Right atrium auricular region (tissue), 2 donors: ENCODE measurements around the gene PDCD10. TPM values are rescaled to one million over a fixed set of nuclear protein-coding genes. Genes with fewer than 3 reads are reported as not detected.

Experiments used
- DNase-seq: peaks from one replicate; pipeline ENCODE4 v3.0.0-alpha.2; 2019; ENCODE audit warnings: low spot score
- H3K27ac ChIP-seq, 2 donors: fragments of 200-600 bp; sonication (generic); 1 replicate in 1 of 2; 2 replicates in 1 of 2; pipeline ENCODE4 v1.5.1; 2016 to 2019
- H3K27me3 ChIP-seq, 2 donors: fragments of 200-600 bp; sonication (generic); one replicate each; pipeline versions ENCODE4 v1.5.1 to v1.6.0; 2017 to 2019
- H3K36me3 ChIP-seq: fragments of 200-600 bp; sonication (generic); one replicate; pipeline ENCODE4 v1.5.1; 2016
- H3K4me1 ChIP-seq, 2 donors: fragments of 200-600 bp; sonication (generic); one replicate each; pipeline versions ENCODE4 v1.5.1 to v1.6.0; 2017 to 2019
- H3K4me3 ChIP-seq, 2 donors: fragments of 200-600 bp; sonication (generic); 1 replicate in 1 of 2; 2 replicates in 1 of 2; pipeline ENCODE4 v1.5.1; 2017 to 2019; ENCODE audit warnings: mild to moderate bottlenecking in 1 of 2, moderate library complexity in 1 of 2
- H3K9me3 ChIP-seq, 2 donors: fragments of 200-600 bp; sonication (generic); one replicate each; pipeline ENCODE4 v1.5.1; 2019
- total RNA-seq, 2 donors: library from RNA; depleted of rRNA; stranded (reverse); fragments of >200 nt; gene quantifications; one replicate each; pipeline ENCODE4 v1.1.0, GENCODE V29; 2016
- TF ChIP-seq, protein P1 (sequence below), 2 donors: fragments of 200-600 bp; sonication (generic); IDR thresholded peaks; one replicate each; pipeline ENCODE4 v1.5.1; 2019; ENCODE audit warnings: antibody characterized with exemption in 2 of 2

Gene PDCD10
- total RNA-seq, 2 donors from 2014 or later: 31.8 to 40.5 TPM

DNA sequence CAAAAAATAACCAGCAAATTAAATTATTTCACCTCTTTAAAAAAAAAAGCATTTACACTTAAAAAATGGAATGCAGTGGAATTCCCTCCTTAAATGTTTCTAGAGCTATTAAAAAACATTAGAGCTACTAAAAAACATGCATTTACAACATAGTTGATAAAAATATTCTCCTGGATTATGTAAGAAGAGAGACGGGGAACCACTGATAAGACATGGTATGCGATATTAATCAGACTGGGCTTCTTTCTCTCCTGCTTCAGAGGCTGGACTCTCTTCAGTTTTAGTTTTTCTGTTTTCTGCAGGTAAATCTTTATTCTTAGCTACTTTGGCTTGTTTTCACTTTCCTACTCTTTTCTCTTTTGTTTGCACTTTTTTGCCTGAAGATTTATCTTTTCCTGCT is 40.6 kb downstream of the PDCD10 start:
- no peak for DNase-seq
- Histone ChIP-seq H3K36me3 (peaks cover 36% of the 10 kb centered on the region), H3K4me1 (no peaks in the 10 kb centered on the region), H3K4me3 (no peak overlapping the region), H3K27ac (no peak overlapping the region), H3K9me3 (no peaks in the 10 kb centered on the region), H3K27me3 (no peaks in the 10 kb centered on the region)
- TF ChIP-seq, protein P1, sequence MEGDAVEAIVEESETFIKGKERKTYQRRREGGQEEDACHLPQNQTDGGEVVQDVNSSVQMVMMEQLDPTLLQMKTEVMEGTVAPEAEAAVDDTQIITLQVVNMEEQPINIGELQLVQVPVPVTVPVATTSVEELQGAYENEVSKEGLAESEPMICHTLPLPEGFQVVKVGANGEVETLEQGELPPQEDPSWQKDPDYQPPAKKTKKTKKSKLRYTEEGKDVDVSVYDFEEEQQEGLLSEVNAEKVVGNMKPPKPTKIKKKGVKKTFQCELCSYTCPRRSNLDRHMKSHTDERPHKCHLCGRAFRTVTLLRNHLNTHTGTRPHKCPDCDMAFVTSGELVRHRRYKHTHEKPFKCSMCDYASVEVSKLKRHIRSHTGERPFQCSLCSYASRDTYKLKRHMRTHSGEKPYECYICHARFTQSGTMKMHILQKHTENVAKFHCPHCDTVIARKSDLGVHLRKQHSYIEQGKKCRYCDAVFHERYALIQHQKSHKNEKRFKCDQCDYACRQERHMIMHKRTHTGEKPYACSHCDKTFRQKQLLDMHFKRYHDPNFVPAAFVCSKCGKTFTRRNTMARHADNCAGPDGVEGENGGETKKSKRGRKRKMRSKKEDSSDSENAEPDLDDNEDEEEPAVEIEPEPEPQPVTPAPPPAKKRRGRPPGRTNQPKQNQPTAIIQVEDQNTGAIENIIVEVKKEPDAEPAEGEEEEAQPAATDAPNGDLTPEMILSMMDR (IDR thresholded peaks at IDR 0.05): no peak

- H3K27ac ChIP-seq: no peak overlapping the region
- H3K27me3 ChIP-seq: no peaks in the 10 kb centered on the region
- H3K4me1 ChIP-seq: no peaks in the 10 kb centered on the region
- DNase-seq: no peak
- H3K4me3 ChIP-seq: no peak overlapping the region
- TF ChIP-seq, protein P1 (IDR thresholded peaks at IDR 0.05): no peak
- H3K36me3 ChIP-seq: peaks cover 45% of the 10 kb centered on the region
- no peaks in the 10 kb centered on the region for H3K9me3 ChIP-seq
Observed at GRCh38 chr3:167691366-167691765, 43.3 kb downstream of the PDCD10 start.

GRCh38 chr3:167684388-167684993 is 50.2 kb downstream of the PDCD10 start:
- Histone ChIP-seq H3K27me3 (no peaks in the 10 kb centered on the region), H3K36me3 (peaks cover 22% of the 10 kb centered on the region)
- DNase-seq: no peak

DNA sequence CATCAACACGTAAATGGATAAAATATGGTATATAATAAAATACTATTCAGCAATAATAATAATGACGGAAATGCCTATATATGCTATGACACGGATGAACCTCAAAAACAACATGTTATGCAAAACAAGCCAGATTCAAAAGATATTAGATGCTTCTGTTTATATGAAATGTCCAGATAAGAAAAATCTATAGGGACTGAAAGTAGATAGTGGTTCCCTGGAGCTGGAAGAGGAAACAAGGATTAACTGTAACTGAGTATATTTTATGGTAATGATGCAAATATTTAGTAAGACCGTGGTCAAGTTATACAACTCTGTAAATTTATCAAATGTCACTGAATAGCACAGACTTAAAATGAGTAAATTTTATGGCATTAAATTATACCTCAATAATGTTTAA is 55.2 kb downstream of the PDCD10 start:
- H3K27me3 ChIP-seq: no peaks in the 10 kb centered on the region
- H3K4me3 ChIP-seq: no peak overlapping the region
- H3K9me3 ChIP-seq: peaks cover 0 to 31% of the 10 kb centered on the region in 2 donors
- H3K4me1 ChIP-seq: no peaks in the 10 kb centered on the region
- peaks cover 27% of the 10 kb centered on the region for H3K36me3 ChIP-seq
- TF ChIP-seq, protein P1 (IDR thresholded peaks at IDR 0.05): no peak
- H3K27ac ChIP-seq: no peak overlapping the region
- DNase-seq: no peak

More at GRCh38 chr3:167684388-167684993, 50.2 kb downstream of the PDCD10 start:
- H3K27ac ChIP-seq: no peak overlapping the region
- H3K4me3 ChIP-seq: no peak overlapping the region
- TF ChIP-seq, protein P1 (IDR thresholded peaks at IDR 0.05): peak; percentile 62 to 85
- H3K9me3 ChIP-seq: no peaks in the 10 kb centered on the region
- H3K4me1 ChIP-seq: no peaks in the 10 kb centered on the region

GRCh38 chr3:167675848-167676247 is 58.8 kb downstream of the PDCD10 start:
- Histone ChIP-seq H3K4me3 (no peak overlapping the region), H3K36me3 (peaks cover 22% of the 10 kb centered on the region), H3K27me3 (no peaks in the 10 kb centered on the region), H3K4me1 (no peaks in the 10 kb centered on the region), H3K9me3 (peaks cover 0 to 34% of the 10 kb centered on the region in 2 donors), H3K27ac (no peak overlapping the region)
- TF ChIP-seq, protein P1 (IDR thresholded peaks at IDR 0.05): no peak
- no peak for DNase-seq

- no peak for DNase-seq
- Histone ChIP-seq H3K27me3 (no peaks in the 10 kb centered on the region), H3K27ac (no peak overlapping the region), H3K9me3 (peaks cover 0 to 34% of the 10 kb centered on the region in 2 donors), H3K4me1 (no peaks in the 10 kb centered on the region), H3K4me3 (no peak overlapping the region), H3K36me3 (peaks cover 22% of the 10 kb centered on the region)
- TF ChIP-seq, protein P1 (IDR thresholded peaks at IDR 0.05): no peak
Observed at GRCh38 chr3:167673221-167673620, 61.5 kb downstream of the PDCD10 start.
